Body of pancreas (tissue), 4 donors: ENCODE measurements around the gene NATD1. TPM values are rescaled to one million over a fixed set of nuclear protein-coding genes. Genes with fewer than 3 reads are reported as not detected.

Experiments
- ATAC-seq: fragments of 150-250 bp; one replicate; pipeline ENCODE4 v1.9.1; 2016
- DNase-seq, 4 donors: peaks; one replicate each; pipeline ENCODE4 v3.0.0-alpha.2; 2019
- H3K27ac ChIP-seq, 4 donors: fragments of 200-600 bp; sonication (generic); 1 replicate in 3 of 4; 2 replicates in 1 of 4; pipeline versions ENCODE4 v1.5.1 to v1.6.1; 2016 to 2019; ENCODE audit warnings: mild to moderate bottlenecking in 1 of 4, mixed read lengths in 1 of 4, moderate library complexity in 1 of 4
- H3K27me3 ChIP-seq, 2 donors: fragments of 200-600 bp; sonication (generic); one replicate each; pipeline ENCODE4 v1.6.0; 2016; ENCODE audit warnings: mild to moderate bottlenecking in 1 of 2
- H3K36me3 ChIP-seq, 2 donors: fragments of 200-600 bp; sonication (generic); replicated peaks in 1 of 2; 2 replicates each; pipeline ENCODE4 v1.5.1; 2016; ENCODE audit warnings: low read depth in 2 of 2; ENCODE audit not compliant: insufficient read depth in 1 of 2
- H3K4me1 ChIP-seq: fragments of 200-600 bp; sonication (generic); one replicate; pipeline ENCODE4 v1.6.0; 2016
- H3K4me3 ChIP-seq, 2 donors: fragments of 200-600 bp; sonication (generic); 1 replicate in 1 of 2; 2 replicates in 1 of 2; pipeline ENCODE4 v1.5.1; 2016 to 2019
- H3K9me3 ChIP-seq, 3 donors: fragments of 200-600 bp; sonication (generic); 1 replicate in 2 of 3; 2 replicates in 1 of 3; pipeline ENCODE4 v1.5.1; 2016
- CTCF ChIP-seq, 7 experiments: fragments of 450-650 bp in 4 of 7; fragments of 200-600 bp in 3 of 7; sonication (generic) in 3 of 7; IDR thresholded peaks; one replicate each; pipeline ENCODE4 v1.5.1; 2016 to 2019; ENCODE audit warnings: antibody characterized with exemption in 7 of 7
- POLR2A ChIP-seq, 3 donors: fragments of 450-650 bp; IDR thresholded peaks; one replicate each; pipeline ENCODE4 v1.6.1; 2016; ENCODE audit warnings: antibody characterized with exemption in 3 of 3, mild to moderate bottlenecking in 2 of 3
- WGBS, 2 donors: methylation state at CpG; one replicate each; pipeline ENCODE4 v1.1.5; 2017; 5-methylcytosine and 5-hydroxymethylcytosine counted together
- intact Hi-C: fragments of 100-400 bp; cut with DNase I; formaldehyde crosslinking; loops from one replicate; pipeline ENCODE4 v1.15.1; 2023
- total RNA-seq, 2 donors: library from RNA; depleted of rRNA; stranded (reverse); fragments of >200 nt; gene quantifications; one replicate each; pipeline ENCODE4 v1.1.0, GENCODE V29; 2016

Gene NATD1
- total RNA-seq, 2 donors from 2014 or later, result 2.6 to 7.0 TPM

- H3K27me3 ChIP-seq, result no peaks in the 10 kb centered on the region
- 69 to 100% methylated on average over 1 to 11 of the region's 11 CpGs for WGBS, 2 donors
- DNase-seq, result no peak
- peaks cover 59% of the 10 kb centered on the region for H3K4me1 ChIP-seq
- intact Hi-C loops, result no loop called here
- no peaks in the 10 kb centered on the region for H3K9me3 ChIP-seq
- H3K27ac ChIP-seq, result peak overlapping the region; percentile 96 to 99 (median 97)
- no peak for ATAC-seq
- TF ChIP-seq CTCF (IDR thresholded peaks at IDR 0.05) (no peak), POLR2A (IDR thresholded peaks at IDR 0.05) (no peak)
- no peak overlapping the region for H3K4me3 ChIP-seq
- no peaks in the 10 kb centered on the region for H3K36me3 ChIP-seq
These were observed 36.1 kb upstream of the NATD1 start for GRCh38 chr17:21289175-21289901.

GRCh38 chr17:21288571-21289017, 35.4 kb upstream of the NATD1 start:
- Histone ChIP-seq H3K4me1 (peaks cover 63% of the 10 kb centered on the region), H3K27ac (peak overlapping the region; percentile 96 to 99 (median 97)), H3K4me3 (no peak overlapping the region), H3K36me3 (no peaks in the 10 kb centered on the region), H3K9me3 (no peaks in the 10 kb centered on the region), H3K27me3 (no peaks in the 10 kb centered on the region)
- ATAC-seq (no peak), DNase-seq (peak in 1 of 4 donors; percentile 44)
- intact Hi-C loops, result no loop called here
- WGBS, 2 donors, result 33 to 70% methylated on average over 4 to 6 of the region's 6 CpGs
- no peak for TF ChIP-seq POLR2A (IDR thresholded peaks at IDR 0.05)
- no peak for TF ChIP-seq CTCF (IDR thresholded peaks at IDR 0.05)

GRCh38 chr17:21287703-21288449, 34.7 kb upstream of the NATD1 start:
- Histone ChIP-seq H3K9me3 (no peaks in the 10 kb centered on the region), H3K27ac (peak overlapping the region; percentile 96 to 99 (median 97)), H3K27me3 (no peaks in the 10 kb centered on the region), H3K4me1 (peaks cover 66% of the 10 kb centered on the region), H3K4me3 (no peak overlapping the region), H3K36me3 (no peaks in the 10 kb centered on the region)
- DNase-seq (peak; percentile 98 to 99 (median 99)), ATAC-seq (peak; percentile 73)
- intact Hi-C loops, result no loop called here
- 0 to 1% methylated on average over 1 to 18 of the region's 18 CpGs for WGBS, 2 donors
- TF ChIP-seq CTCF (IDR thresholded peaks at IDR 0.05), result peak in 2 of 7 experiments; percentile 1 to 2
- peak; percentile 52 to 87 (median 72) for TF ChIP-seq POLR2A (IDR thresholded peaks at IDR 0.05)

- peak; percentile 46 to 70 (median 58) for DNase-seq
- Histone ChIP-seq H3K36me3 (no peaks in the 10 kb centered on the region), H3K4me1 (peaks cover 66% of the 10 kb centered on the region), H3K27ac (peak overlapping the region; percentile 96 to 99 (median 97)), H3K27me3 (no peaks in the 10 kb centered on the region), H3K9me3 (no peaks in the 10 kb centered on the region), H3K4me3 (no peak overlapping the region)
- intact Hi-C loops, result no loop called here
- WGBS, 2 donors, result 18 to 28% methylated on average over 4 to 9 of the region's 9 CpGs
- ATAC-seq, result no peak
- TF ChIP-seq POLR2A (IDR thresholded peaks at IDR 0.05) (no peak), CTCF (IDR thresholded peaks at IDR 0.05) (no peak)
These were observed 33.9 kb upstream of the NATD1 start for GRCh38 chr17:21286909-21287702.
